K562 (cell line): ENCODE data around the gene EFCAB12. TPM values are rescaled to one million over a fixed set of nuclear protein-coding genes. Genes with fewer than 3 reads are reported as not detected.

ENCODE experiments used
- CCNT2 ChIP-seq: IDR thresholded peaks from 2 replicates; pipeline ENCODE4 v1.6.1; 2011; ENCODE audit warnings: borderline replicate concordance, low read depth, mild to moderate bottlenecking, moderate library complexity, mixed read lengths, low read length; ENCODE audit not compliant: insufficient read length; ENCODE audit errors: extremely low read depth
- ETV5 ChIP-seq: sonication (generic); formaldehyde crosslinking; IDR thresholded peaks from 2 replicates; pipeline ENCODE4 v1.4.0; 2020; ENCODE audit warnings: low read depth, mild to moderate bottlenecking, missing genetic modification reagents
- HDAC2 ChIP-seq: fragments of 450-650 bp; IDR thresholded peaks from 2 replicates; pipeline ENCODE4 v1.6.1; 2016; ENCODE audit warnings: mild to moderate bottlenecking
- MCM3 ChIP-seq: fragments of 450-650 bp; IDR thresholded peaks from 2 replicates; pipeline ENCODE4 v1.6.1; 2016
- RNF2 ChIP-seq: sonication (generic); IDR thresholded peaks from 2 replicates; pipeline ENCODE4 v1.6.1; 2016
- ZFP1 ChIP-seq: fragments of 450-650 bp; formaldehyde crosslinking; IDR thresholded peaks from 2 replicates; pipeline ENCODE4 v1.4.0; 2020; ENCODE audit warnings: mild to moderate bottlenecking, mixed read lengths
- ZNF134 ChIP-seq: fragments of 250-450 bp; sonication (Bioruptor Pico); conservative IDR thresholded peaks from 2 replicates; pipeline ENCODE4 v1.4.0; 2020
- ZNF280A ChIP-seq: fragments of 450-650 bp; IDR thresholded peaks from 2 replicates; pipeline ENCODE4 v1.6.1; 2018; ENCODE audit warnings: mild to moderate bottlenecking, low read depth; ENCODE audit not compliant: partially characterized antibody
- ZNF511 ChIP-seq: sonication (generic); formaldehyde crosslinking; IDR thresholded peaks from 2 replicates; pipeline ENCODE4 v1.8.0; 2022; ENCODE audit warnings: mild to moderate bottlenecking, missing genetic modification reagents
- polyA plus RNA-seq, 8 experiments: library from polyadenylated mRNA; depleted of rRNA in 4 of 8; stranded (reverse) in 5 of 8; unstranded in 3 of 8; fragments of >200 nt; fragmentation: Nextera tagmentation in 2 of 8; fragmentation: Illumina TruSeq in 1 of 8; extraction: Ambion mirVana in 2 of 8; extraction: Trizol in 1 of 8; gene quantifications; 2 replicates each; pipeline versions ENCODE4 v1.2.1 to v1.2.3, GENCODE V29; 2011 to 2014; ENCODE audit warnings: inconsistent platforms in 1 of 8, missing spikeins in 1 of 8
- total RNA-seq, 7 experiments: library from RNA; depleted of rRNA in 6 of 7; stranded (reverse); fragments of >200 nt in 6 of 7; fragmentation: Illumina TruSeq in 2 of 7; extraction: Trizol in 2 of 7; gene quantifications; 2 replicates each; pipeline versions ENCODE4 v1.2.1 to v1.2.3, GENCODE V29; 2011 to 2021; ENCODE audit warnings: low replicate concordance in 1 of 7
- TF ChIP-seq, protein P1 (sequence below): fragments of 450-650 bp; IDR thresholded peaks from 2 replicates; pipeline ENCODE4 v1.6.1; 2014; ENCODE audit warnings: low read depth, mild to moderate bottlenecking, moderate library complexity, borderline replicate concordance
- TF ChIP-seq, protein P2 (sequence below), 2 experiments: fragments of 450-650 bp; IDR thresholded peaks; 2 replicates each; pipeline ENCODE4 v1.6.1; 2018; ENCODE audit warnings: mild to moderate bottlenecking in 2 of 2, low read depth in 1 of 2; ENCODE audit not compliant: partially characterized antibody in 2 of 2
- TF ChIP-seq, protein P3 (sequence below): sonication (generic); formaldehyde crosslinking; IDR thresholded peaks from 2 replicates; pipeline ENCODE4 v1.8.0; 2022; ENCODE audit warnings: missing genetic modification reagents, mild to moderate bottlenecking, moderate library complexity, borderline replicate concordance
- TF ChIP-seq, protein P4 (sequence below): fragments of 450-650 bp; IDR thresholded peaks from 2 replicates; pipeline ENCODE4 v1.6.1; 2017; ENCODE audit warnings: antibody characterized with exemption, mild to moderate bottlenecking

Gene EFCAB12
- total and polyA plus RNA-seq, 9 of the 15 experiments (the other 6 are each of a cell fraction or from before 2014, with no cell fraction given) = 0.08 to 0.95 (median 0.56) TPM; not detected in 1

DNA sequence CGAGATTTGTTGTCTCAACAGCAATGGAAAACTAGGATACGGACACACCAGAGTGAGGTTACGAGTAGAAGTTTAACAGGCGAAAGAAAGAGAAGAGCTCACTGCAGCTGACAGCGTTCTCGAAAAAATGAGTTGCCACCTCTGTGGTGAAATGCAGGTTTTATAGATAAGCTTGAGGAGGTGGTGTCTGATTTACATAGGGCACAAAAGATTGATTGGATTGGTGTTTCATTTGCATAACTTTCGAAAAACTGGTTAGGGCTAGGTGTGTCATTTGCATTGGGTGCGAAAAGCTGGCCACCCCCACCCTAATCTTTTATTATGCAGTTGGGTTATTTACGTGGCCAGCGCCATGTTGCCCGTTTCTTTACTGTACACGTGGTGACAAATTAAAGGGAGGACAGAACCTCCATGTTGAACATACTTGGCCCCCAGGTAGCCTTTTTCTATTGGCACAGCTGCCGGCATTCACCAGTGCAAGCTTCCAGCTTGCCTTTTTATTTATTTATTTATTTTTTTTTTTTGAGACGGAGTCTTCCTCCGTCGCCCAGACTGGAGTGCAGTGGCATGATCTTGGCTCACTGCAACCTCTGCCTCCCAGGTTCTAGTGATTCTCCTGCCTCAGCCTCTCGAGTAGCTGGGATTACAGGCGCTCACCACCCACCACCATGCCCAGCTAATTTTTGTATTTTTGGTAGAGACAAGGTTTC lies 19.9 kb upstream of the EFCAB12 start (continued):
- no peak for TF ChIP-seq ZNF280A
- TF ChIP-seq MCM3 = no peak
- TF ChIP-seq ZFP1 = no peak
- TF ChIP-seq RNF2 = 0 out of 2 replicates have a peak, but pooled peaks have one; percentile 57
- no peak; the same call in 1 of the 2 replicates for TF ChIP-seq HDAC2
- no peak for TF ChIP-seq ETV5 (CRISPR knock-in tag)
- TF ChIP-seq, protein P1, sequence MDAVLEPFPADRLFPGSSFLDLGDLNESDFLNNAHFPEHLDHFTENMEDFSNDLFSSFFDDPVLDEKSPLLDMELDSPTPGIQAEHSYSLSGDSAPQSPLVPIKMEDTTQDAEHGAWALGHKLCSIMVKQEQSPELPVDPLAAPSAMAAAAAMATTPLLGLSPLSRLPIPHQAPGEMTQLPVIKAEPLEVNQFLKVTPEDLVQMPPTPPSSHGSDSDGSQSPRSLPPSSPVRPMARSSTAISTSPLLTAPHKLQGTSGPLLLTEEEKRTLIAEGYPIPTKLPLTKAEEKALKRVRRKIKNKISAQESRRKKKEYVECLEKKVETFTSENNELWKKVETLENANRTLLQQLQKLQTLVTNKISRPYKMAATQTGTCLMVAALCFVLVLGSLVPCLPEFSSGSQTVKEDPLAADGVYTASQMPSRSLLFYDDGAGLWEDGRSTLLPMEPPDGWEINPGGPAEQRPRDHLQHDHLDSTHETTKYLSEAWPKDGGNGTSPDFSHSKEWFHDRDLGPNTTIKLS = peak; percentile 86; the same call in 1 of the 2 replicates
- TF ChIP-seq CCNT2 = no peak
- TF ChIP-seq, protein P2, sequence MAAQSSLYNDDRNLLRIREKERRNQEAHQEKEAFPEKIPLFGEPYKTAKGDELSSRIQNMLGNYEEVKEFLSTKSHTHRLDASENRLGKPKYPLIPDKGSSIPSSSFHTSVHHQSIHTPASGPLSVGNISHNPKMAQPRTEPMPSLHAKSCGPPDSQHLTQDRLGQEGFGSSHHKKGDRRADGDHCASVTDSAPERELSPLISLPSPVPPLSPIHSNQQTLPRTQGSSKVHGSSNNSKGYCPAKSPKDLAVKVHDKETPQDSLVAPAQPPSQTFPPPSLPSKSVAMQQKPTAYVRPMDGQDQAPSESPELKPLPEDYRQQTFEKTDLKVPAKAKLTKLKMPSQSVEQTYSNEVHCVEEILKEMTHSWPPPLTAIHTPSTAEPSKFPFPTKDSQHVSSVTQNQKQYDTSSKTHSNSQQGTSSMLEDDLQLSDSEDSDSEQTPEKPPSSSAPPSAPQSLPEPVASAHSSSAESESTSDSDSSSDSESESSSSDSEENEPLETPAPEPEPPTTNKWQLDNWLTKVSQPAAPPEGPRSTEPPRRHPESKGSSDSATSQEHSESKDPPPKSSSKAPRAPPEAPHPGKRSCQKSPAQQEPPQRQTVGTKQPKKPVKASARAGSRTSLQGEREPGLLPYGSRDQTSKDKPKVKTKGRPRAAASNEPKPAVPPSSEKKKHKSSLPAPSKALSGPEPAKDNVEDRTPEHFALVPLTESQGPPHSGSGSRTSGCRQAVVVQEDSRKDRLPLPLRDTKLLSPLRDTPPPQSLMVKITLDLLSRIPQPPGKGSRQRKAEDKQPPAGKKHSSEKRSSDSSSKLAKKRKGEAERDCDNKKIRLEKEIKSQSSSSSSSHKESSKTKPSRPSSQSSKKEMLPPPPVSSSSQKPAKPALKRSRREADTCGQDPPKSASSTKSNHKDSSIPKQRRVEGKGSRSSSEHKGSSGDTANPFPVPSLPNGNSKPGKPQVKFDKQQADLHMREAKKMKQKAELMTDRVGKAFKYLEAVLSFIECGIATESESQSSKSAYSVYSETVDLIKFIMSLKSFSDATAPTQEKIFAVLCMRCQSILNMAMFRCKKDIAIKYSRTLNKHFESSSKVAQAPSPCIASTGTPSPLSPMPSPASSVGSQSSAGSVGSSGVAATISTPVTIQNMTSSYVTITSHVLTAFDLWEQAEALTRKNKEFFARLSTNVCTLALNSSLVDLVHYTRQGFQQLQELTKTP (IDR thresholded peaks at IDR 0.05; ENCODE audit: low read depth in 1 of 2, partially characterized antibody in 2 of 2) = peak in 1 of 2 experiments; percentile 2
- no peak for TF ChIP-seq ZNF134 (CRISPR knock-in tag)
- TF ChIP-seq, protein P3, sequence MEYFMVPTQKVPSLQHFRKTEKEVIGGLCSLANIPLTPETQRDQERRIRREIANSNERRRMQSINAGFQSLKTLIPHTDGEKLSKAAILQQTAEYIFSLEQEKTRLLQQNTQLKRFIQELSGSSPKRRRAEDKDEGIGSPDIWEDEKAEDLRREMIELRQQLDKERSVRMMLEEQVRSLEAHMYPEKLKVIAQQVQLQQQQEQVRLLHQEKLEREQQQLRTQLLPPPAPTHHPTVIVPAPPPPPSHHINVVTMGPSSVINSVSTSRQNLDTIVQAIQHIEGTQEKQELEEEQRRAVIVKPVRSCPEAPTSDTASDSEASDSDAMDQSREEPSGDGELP (CRISPR knock-in tag) = no peak
- TF ChIP-seq, protein P4, sequence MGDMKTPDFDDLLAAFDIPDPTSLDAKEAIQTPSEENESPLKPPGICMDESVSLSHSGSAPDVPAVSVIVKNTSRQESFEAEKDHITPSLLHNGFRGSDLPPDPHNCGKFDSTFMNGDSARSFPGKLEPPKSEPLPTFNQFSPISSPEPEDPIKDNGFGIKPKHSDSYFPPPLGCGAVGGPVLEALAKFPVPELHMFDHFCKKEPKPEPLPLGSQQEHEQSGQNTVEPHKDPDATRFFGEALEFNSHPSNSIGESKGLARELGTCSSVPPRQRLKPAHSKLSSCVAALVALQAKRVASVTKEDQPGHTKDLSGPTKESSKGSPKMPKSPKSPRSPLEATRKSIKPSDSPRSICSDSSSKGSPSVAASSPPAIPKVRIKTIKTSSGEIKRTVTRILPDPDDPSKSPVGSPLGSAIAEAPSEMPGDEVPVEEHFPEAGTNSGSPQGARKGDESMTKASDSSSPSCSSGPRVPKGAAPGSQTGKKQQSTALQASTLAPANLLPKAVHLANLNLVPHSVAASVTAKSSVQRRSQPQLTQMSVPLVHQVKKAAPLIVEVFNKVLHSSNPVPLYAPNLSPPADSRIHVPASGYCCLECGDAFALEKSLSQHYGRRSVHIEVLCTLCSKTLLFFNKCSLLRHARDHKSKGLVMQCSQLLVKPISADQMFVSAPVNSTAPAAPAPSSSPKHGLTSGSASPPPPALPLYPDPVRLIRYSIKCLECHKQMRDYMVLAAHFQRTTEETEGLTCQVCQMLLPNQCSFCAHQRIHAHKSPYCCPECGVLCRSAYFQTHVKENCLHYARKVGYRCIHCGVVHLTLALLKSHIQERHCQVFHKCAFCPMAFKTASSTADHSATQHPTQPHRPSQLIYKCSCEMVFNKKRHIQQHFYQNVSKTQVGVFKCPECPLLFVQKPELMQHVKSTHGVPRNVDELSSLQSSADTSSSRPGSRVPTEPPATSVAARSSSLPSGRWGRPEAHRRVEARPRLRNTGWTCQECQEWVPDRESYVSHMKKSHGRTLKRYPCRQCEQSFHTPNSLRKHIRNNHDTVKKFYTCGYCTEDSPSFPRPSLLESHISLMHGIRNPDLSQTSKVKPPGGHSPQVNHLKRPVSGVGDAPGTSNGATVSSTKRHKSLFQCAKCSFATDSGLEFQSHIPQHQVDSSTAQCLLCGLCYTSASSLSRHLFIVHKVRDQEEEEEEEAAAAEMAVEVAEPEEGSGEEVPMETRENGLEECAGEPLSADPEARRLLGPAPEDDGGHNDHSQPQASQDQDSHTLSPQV = peak; percentile 70
- no peak for TF ChIP-seq ZNF511
